GM18505 (cell line): ENCODE data around the gene EXOSC10.
"Not testable (repeated sequence)": the region's sequence is repeated elsewhere in the genome, so short reads cannot be mapped to it uniquely, and the experiment has no call there.

Source experiments
- ATAC-seq: cut with Tn5 transposase; IDR thresholded peaks from one replicate; pipeline ENCODE4 v1.9.1; 2021; ENCODE audit not compliant: unreplicated experiment
- POLR2A ChIP-seq: IDR thresholded peaks from 4 replicates; pipeline ENCODE4 v1.6.1; 2011; ENCODE audit warnings: borderline replicate concordance; ENCODE audit not compliant: insufficient read depth, insufficient read length; ENCODE audit errors: extremely low read depth

Gene EXOSC10

DNA sequence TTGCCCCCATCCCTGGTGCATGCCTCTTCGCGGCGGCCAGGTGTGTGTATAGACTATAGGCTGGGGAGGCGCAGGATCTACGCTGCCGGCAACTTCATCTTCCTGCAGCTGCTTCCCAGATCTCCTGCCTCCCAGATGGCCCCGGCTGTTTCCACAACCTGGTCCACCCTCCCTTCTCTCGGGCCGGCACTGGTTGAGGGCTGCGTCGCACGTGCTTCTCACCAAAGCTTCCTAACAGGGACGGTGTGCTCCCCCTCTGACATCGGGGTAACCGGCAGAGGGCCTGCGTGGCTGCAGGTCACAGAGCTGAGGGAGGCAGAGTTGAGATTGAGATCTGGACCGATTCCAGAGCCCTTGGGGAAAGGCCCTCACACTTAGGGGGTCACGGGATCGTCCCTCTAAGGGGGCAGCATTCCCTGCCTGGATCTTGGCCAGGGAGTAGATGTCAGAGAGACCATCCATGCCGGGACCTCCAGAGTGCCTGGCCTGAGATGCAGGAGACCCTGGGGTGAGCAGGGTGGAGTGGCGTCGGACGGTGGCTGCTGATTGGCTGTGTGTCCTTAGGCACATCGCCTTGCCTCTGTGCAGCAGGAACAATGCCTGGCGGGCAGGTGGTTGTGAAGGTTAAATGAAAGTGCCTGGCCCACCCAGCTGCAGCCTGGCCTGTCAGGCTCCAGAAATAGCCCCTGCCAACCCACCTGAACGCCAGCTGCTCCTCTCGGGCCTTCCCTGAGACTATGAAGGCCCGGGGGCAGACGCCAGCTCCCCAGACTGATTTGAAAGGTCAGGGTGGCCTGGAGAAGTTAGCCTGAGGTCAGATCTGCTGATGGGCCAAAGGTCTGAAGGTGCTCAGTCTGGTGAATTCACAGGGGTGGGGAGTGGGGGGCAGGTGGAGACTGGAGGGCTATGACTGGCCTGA lies 46.6 kb downstream of the EXOSC10 start:
- no peak for ATAC-seq
- peak; percentile 9 for TF ChIP-seq POLR2A

DNA sequence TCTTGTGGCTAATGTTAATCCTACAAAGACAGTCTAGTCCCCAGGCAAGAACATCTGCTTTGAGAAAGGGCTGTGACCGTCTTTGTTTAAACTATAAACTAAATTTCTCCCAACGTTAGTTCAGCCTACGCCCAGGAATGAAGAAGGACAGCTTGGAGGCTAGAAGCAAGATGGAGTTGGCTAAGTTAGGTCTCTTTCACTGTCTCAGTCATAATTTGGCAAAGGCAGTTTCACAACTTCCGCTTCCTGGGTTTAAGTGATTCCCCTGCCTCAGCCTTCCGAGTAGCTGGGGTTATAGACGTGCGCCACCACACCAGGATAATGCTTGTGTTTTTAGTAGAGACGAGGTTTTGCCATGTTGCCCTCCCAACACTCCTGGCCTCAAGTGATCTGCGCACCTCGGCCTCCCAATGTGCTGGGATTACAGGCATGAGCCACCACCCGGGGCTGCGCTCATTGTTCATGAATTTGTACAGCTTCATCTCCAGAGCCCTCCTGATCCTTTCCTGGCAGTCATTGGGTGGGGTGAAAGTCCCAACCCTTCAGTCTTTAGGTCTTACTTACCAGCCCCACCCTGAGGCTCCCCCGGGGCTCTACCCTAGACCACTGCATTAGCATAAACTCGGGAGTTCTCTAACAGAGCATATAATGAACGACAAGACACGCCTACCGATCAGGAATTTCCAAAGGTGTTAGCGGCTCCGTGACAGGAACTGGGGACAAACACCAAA lies 47.7 kb downstream of the EXOSC10 start:
- no peak for ATAC-seq
- TF ChIP-seq POLR2A, result peak; percentile 8

DNA sequence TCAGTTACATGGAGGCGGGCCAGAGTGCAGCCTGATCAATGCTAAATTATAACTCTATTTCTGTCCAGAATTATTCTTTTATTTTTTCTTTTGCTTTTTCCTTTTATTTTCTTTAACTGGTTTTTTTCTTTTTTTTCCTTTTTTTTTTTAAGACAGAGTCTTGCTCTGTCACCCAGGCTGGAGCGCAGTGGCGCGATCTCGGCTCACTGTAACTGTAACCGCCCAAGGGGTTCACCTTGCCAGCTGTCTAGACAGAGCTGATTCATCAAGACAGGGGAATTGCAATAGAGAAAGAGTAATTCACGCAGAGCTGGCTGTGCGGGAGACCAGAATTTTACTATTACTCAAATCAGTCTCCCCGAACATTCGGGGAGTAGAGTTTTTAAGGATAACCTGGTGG lies 48.5 kb downstream of the EXOSC10 start:
- not testable (repeated sequence) for ATAC-seq

- ATAC-seq, result no peak
- TF ChIP-seq POLR2A, result no peak
These were observed 52.9 kb downstream of the EXOSC10 start, which contains the start of gene MASP2 for GRCh38 chr1:11046625-11047365. Gene MASP2, minus strand, starts transcription at chr1:11047239. Its CDS starts 32 bp downstream, at chr1:11047207.

- no peak for ATAC-seq
- TF ChIP-seq POLR2A, result no peak
These were observed 53.5 kb downstream of the EXOSC10 start for GRCh38 chr1:11046270-11046566.

DNA sequence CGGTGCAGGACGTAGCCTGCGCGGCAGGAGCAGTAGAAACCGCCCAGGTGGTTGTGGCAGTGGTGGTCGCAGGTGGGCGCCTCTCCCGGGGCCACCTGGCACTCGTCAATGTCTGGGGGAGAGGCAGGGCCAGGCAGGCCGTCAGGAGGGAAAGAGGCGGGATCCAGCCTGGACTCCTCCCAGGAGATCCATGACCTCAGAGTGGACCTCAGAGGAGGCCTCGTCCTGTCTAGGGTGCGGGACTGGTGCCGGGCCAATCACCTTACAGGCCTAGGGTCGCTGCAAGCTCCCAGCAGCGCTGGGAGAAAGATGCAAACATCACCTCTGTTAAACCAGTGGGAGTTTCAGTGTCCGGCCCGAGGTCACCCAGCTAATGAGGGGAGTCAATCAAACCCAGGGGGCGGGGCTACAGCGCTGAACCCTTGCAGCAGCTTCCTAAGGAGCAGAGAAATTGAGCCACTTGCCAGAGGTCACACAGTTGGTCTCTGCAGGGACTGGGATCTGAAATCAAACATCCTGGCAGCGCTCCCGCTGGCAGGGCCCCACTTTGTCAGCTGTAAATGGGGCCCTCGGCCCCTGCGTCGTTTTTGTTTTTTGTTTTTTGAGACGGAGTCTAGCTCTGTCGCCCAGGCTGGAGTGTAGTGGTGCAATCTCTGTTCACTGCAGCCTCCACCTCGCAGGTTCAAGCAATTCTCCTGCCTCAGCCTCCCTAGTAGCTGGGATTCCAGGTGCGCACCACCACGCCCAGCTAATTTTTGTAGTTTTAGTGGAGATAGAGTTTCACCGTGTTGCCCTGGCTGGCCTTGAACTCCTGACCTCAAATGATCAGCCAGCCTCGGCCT lies 54.0 kb downstream of the EXOSC10 start:
- TF ChIP-seq POLR2A, result no peak
- no peak for ATAC-seq

- no peak for TF ChIP-seq POLR2A
- ATAC-seq, result no peak
These were observed 54.7 kb downstream of the EXOSC10 start for GRCh38 chr1:11044849-11045427.

GRCh38 chr1:11044086-11044848 lies 55.4 kb downstream of the EXOSC10 start:
- no peak for ATAC-seq
- TF ChIP-seq POLR2A, result no peak

GRCh38 chr1:11042995-11043874 lies 56.4 kb downstream of the EXOSC10 start:
- ATAC-seq, result no peak
- TF ChIP-seq POLR2A, result no peak

DNA sequence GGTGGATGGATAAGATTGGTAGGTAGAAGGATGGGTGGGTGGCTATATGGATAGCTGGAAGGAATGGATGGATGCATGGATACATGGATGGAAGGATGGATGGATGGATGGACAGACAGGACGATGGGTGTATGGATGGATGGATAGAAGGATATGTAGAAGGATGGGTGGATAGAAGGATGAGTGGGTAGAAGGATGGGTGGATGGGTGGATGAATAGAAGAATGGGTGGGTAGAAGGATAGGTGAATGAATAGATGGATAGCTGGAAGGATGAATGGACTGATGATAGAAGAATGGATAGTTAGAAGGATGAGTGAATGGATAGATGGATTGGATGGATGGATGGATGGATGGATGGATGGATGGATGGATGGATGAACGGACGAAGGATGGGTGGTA lies 57.6 kb downstream of the EXOSC10 start:
- no peak for ATAC-seq
- no peak for TF ChIP-seq POLR2A

DNA sequence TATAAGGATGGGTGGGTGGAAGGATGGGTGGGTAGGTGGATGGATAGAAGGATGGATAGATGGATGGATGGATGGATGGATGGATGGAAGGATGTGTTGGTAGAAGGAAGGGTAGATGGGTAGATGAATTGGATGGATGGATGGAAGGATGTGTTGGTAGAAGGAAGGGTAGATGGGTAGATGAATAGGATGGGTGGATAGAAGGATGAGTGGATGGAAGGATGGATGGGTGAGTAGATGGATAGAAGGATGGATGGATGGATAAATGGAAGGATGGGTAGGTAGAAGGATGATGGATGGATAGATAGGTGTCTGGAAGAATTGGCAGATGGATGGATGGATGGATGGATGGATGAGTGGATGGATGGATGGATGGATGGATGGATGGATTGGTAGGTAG lies 58.6 kb downstream of the EXOSC10 start:
- ATAC-seq, result no peak
- no peak for TF ChIP-seq POLR2A

DNA sequence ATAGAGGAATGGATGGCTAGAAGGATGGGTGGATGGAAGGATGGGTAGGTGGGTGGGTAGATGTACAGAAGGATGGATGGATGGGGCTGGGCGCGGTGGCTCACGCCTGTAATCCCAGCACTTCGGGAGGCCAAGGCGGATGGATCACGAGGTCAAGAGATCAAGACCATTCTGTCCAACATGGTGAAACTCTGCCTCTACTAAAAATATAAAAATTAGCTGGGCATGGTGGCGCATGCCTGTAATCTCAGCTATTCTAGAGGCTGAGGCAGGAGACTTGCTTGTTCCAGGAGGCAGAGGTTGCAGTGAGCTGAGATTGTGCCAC lies 59.6 kb downstream of the EXOSC10 start:
- not testable (repeated sequence) for ATAC-seq
